Kasumi-1 (cell line): ENCODE results near the gene BCR.

Source experiments
- DNase-seq, 2 experiments: peaks; one replicate each; lab custom pipeline; 2025; lab: John Stamatoyannopoulos, UW

The BCR gene

DNA sequence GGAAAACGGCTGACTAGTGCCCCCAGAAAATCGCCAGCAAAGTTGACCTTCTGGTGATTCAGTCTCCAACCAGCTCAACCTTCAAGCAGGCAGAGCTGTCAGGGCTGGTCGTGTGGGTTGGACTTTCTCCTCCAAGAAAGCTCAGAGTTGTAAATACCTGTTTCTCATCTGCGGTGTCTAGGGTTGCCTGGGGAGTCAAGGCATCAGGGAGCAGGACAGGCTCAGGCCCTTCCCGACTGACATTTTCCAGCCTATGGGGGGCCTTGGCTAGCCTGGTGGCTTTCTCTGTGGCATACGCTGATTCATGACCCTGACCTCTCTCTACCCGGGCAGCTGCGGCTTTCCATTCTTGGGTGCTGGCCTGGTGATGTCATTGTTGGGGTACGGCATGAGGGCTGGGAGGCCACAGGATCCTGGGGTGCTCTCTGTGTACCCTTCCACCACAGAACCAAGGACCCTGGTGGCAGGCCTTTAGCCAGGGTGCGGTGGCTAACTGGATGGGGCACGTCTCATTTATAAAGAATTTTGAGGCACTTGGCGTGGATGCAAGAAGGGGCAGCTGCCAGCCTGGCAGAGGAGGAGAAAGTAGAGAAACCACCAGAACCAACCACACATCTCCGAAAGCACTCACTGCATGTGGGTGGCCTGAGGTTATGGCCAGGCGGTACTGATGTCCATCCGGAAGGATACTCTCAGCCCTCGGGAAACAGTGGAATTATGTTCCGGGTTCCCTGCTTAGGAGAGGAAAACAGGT is 64.9 kb downstream of the BCR start:
- DNase-seq: no peak

DNA sequence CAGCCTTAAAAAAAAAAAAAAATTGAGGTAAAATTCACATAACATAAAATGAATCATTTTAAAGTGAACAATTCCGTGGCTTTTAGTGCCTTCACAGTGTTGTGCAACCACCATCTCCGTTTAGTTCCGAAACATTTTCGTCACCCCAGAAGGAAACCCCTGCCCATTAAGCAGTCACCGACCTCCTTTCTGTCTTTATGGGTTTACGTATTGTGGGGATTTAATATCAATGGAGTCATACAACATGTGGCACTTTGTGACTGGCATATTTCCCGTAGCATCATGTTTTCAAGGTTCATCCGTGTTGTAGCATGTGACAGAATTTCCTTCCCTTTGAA is 65.5 kb downstream of the BCR start:
- DNase-seq: no peak

DNA sequence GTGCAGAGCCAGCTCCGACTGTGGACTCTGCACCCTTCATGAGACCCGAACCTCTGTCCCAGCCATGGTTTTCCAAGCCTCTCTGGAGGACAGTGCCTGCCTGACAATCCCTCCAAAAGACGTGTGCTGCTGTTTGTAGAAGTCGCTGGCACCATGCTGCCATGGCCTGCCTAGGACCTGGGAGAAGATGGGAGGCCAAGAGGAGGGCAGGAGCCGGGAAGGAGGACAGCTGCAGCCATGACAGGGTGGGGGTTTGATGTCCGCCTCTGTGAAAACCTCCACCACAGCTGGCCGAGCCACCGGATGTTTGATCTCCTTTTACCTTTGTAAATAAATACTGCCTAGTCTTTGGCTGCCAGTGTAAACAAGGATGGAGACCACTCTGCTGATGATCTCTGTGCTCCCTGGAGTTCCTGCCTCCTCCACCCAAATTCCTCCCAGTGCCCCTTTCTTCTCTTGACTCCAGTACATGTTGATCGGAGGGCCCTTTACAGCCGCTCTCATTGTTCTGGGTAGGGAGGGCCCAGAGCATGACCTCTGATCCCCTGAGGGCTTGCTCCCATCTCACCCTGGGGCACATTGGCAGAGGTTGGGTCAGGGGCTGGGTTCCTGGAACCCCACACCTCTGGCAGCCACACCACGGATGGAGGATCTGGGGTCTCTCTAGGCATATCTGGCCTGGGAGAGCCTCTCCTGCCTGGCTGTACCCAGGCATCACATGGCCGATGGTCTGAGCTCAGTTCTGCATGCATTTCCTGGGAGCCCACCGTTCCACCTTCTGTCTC is 66.9 kb downstream of the BCR start:
- no peak for DNase-seq

DNA sequence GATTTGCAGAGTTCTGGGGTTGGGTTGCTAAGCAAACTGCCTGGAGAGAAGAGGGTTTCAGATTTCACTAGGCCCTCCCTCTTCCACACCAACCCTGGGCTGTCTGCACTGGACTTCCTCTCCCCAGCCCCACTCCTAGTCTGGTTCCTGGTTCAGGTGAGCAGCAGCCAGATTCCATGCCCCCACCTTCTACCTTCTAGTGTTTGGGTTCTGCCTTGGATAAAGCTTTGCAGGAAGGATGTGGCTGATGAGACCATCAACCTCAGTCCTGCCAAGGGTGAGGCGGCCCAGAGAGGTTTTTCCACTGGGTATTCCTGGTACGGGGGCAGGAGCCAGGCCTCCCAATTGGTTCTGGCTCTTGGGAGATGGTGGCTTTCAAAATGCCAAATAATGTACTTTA is 68.3 kb downstream of the BCR start:
- DNase-seq: peak; percentile 38 to 47

DNA sequence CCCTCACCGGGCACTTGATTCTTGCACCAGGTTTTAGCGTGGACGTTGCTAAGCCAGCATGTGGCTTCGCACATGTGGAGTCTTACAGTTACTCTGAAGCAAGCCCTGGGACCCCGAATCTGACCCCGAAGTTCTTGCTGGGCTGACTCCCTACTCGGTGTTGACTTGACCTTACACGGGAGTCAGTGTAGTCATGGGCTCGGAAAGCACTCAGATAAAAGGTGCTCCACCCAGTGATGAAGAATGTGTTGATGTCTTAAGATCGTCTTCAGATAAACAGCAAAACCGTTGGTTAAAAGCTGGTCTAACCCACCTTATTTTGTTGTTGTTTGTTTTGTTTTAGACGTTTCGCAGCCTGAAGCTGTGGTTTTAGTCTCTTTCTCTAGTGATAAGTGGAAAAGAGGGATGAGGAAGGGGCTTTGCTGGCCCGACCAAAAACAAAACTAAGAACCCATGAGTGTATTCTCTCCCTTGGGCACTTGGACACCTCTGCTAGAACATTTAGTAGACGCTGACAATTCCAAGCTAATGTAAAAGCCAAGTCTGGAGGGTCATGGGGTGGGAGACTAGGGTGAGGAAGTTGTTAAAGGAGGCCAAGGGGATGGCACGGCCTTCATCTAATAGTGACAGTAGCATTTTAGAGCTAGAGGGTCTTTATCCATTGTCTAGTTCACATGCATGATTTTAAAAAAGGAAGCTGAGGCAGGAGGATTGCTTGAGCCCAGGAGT is 69.9 kb downstream of the BCR start:
- DNase-seq: no peak

DNA sequence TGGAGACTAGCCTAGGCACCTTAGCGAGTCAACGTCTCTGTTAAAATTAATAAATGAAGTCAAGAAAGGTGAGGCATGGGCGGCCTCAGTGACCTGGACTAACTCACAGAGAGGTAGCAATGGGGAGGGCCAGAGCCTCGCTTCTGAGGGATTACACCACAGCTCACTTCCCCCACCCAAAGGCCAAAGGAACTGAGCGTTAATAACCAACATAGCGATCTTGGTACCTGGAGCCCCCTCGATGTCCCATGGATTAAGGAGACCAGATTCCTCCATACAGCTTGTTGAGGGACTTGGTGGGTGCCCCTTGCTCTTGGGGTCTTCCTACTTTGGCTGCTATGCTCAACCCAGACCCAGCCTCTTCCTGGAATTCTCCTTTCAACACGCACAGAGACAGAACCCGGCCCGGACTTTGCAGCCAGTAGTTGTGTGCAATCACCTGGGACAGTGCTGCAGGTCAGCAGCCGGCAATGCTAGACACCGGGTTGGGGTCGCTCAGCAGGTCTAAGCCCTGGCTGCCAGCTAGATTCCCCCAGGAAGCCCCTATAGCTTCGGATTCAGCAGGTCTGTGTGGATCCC is 70.6 kb downstream of the BCR start:
- no peak for DNase-seq

DNA sequence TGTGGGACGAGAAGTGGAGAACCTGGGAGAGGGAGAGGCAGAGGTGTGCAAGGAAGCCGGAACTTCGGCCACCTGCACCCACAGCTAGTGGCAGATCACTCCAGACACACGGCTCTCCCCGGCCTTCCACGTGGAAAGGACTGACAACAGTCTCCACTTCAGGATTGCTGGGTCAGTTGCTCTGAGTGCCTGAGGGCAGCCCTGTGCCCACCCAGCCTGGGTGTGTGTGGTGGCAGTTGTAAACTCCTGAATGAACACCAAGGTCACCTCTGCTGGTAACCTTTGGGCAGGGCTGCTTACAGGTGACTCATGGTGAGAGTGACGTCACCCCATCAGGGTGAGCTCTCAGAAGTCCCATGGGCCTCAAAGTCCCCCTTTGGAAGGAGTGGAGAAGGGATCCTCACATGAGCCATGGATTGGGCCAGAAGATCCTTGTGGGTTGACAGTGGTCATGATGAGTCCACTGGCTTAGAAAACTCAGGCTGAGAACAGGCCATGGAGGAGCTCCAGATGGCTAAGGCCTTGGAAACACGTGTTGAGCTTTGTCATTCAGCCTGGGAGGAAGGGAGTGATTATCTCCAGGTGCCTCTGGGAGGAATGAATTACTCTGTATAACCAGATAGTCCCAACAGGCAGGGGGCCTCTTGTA is 71.3 kb downstream of the BCR start:
- no peak for DNase-seq

DNA sequence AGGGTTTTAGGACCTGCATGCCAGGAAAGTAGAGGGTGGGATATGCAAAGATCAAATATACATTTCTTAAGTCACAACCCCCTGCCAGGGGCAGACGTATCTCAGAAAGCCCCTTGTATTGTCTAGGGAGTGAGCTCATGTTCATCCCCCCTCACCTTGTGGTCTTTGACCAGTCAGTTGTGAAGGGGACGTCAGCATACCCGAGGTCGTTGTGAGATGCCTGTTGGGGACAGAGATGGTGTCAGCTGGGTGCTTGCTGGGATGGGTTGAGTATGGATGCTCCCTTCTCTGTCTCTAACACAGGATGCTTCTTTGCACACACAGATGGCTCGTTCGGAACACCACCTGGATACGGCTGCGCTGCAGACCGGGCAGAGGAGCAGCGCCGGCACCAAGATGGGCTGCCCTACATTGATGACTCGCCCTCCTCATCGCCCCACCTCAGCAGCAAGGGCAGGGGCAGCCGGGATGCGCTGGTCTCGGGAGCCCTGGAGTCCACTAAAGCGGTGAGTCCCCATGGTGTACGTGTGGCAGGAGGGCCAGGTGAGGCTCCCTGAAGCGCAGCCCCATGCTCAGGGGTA is 73.3 kb downstream of the BCR start:
- no peak for DNase-seq

DNA sequence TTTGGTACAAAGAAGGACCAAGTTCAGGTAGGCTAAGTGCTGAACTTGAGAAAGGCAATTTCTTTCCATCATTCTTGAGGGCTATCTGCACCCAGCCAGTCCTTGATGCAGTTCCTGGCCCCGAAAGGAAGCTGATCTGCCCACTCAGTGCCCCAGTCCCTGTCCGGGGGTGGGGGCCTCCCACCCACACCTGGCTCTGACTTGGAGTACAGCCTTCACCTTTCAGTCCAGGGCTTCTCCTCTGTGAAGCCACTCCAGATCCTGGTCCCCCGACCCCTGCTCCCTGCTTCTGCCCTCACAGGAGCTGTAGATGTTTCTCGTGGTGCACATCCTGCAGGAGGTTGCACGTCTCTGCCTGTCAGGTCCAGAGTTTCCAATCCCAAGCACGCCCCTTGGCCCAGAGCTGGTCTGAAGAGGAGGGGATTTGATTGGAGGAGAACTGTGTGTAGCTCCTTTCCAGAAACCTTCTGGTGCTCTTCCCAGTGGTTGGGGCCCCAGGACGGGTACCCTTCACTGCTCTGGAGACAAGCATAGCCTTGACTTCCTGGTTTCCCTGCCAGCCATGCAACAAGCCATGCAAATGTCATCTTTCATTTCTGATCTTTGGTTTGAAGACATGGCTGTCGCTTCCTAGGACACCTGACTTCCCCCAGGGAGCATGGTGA is 75.3 kb downstream of the BCR start:
- no peak for DNase-seq

DNA sequence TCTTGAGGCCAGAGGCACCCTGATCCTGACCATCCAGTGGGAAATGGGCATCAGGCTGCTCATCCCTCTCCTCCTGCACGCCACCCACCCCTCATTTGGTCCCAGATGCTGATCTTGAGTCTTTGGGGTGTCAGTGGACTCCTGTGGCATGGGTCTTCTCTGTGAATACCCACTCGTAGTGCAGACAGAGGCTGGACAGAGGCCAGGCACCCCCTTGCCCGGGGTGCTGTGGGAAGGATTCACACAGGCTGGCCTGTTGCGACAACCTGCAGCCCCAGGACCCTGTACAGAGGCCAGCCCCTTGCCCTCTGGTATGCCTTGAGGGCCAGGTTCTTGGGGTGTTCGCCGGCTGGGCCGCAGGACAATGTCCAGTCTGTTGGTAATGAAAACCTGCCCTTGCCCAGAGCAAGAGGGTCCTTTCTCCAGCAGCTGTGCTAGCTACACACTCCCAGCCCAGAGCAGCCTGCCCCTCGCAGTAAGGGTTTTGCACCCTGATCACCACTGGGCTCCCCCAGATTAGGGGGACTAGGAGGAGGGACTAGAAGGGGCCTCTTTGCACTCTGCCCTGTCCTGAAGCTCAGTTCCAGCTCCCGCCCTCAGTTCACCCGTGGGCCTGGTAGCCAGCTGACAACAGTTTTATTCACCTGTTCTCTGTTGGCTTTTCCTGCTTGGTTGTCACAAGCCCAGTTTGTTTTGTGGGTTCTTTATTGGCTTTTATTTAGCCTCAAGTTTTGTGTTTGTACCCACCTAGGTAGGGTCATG is 76.0 kb downstream of the BCR start:
- DNase-seq: no peak

DNA sequence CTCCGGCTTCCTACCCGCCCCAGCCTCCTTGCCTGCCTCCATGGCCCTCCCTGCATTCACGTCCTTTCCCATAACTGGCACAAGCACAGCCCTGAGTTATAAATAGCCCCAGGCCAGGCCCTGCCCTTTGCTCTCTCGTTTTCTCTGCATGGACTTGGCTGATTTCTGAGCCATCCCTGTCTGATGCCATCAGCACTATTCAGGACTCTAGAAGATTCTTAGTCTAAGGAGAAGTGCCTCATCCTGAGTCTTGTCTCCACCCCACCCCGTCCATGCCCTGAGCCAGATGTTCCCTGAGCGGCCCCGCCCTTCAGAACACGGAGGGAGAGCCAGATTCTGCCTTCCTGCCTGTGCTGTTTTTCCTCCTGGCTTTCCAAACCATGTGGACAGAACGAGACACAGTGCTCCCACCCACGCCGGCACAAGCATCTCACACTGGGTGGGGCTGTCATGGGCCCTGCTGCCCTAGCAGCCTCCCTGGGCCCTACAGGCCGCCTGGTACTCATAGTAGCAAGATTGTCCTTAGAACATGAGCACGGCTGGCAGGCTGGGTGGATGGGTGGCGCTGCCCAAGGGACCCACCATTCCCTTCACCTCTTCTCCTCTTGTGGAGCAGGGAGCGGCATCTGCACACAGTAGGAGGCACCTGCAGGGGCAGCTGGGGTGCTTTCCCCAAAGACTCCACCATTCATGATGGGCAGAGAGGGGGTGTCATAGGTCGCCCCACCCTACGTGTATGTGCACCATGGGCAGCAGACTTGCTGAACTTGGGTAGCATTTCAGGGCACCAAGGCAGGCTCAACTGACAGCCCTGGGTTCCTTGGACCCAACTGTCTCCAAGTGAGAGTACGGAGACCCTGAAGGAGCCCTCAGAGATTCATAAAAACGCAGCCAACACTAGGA is 76.9 kb downstream of the BCR start:
- no peak for DNase-seq

DNA sequence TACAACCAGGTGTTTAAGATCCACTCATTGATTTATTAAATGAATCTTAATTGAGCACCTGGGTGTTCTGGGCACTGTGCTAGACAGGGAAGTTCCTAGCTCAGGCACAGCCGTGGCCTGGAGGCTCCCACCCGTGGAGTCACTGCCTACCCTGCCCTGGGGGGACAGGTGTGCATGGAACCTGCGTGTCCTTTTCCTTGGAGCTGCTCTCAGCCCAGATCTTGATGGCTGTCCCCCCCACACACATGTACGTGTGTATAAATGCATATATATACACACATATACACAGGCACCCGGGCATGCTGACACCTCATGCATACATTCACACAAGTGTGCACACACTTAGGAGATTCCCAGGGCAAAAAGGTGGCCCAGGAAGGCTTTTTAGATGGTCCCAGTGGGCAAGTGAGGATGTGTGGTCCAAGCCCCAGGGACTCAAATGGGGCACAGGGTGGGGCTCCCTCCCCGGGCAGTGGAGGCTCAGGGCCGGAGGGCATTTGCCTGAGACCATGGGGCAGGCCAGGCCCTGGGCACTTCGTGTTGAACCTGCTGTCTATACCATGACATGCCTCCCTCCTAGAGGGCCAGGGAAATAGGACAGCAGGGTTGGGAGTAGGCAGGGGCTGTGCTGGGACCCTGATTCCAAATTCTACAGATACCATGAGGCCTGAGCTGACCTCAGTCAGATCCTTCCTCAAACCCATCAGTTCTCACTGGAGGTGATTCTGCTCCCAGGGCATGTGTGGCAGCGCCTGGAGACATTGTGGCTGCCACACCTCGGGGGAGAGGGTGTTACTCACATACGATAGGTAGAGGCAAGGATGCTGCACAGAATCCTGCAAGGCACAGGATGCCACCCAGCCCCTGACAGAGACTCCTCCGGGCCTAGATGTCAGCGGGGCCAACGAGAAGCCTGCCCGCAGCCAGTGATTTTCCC is 77.8 kb downstream of the BCR start:
- DNase-seq: no peak

DNA sequence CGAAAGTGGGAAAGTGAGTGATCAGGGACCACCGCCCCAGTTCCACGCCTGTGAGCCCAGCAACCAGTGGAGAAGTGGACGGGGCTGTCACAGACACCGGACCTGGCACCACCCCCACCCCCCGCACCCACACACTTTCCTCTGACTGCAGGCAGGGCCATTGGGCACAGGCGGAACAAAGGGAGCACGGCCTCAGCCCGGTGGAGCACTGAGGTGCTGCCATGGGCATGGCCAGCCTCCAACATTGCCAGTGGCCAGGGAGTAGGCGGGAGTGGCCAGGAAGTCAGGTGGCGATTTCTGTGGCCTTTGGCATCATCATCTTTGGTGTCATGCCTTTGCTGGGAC is 78.5 kb downstream of the BCR start:
- no peak for DNase-seq

DNA sequence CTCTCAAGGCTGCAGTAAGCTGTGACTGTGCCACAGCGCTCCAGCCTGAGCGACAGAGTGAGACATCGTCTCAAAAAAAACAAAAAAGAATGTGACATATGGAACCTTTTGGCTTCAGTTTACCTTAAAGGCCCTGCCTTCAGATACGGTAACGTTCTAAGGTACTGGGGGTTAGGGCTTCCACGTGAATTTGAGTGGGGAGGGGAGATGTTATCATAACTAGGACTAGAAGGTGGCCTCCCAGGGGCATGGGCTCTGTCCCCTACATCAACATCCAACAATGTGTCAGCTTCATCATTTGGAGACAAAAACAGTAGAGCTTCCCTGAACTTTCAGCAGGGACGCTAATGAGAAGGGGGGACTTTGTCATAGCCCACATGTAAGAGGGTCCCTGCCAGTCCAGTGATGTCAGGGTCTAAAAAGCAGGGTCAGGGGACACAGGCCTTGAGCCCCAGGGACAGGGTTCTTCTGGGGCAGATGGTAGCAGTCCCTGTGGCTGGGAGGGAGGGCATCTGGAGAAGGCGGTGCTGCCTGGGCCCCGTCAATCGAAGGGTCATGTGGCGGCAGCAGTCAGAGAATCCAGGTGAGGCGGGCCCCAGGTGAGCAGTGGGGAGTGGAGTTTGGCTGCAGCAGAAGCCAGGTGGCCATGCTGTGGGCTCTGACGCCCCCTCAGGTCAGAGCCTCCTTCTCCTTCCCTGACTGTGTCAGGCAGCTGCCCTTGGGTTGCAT is 79.8 kb downstream of the BCR start:
- no peak for DNase-seq

DNA sequence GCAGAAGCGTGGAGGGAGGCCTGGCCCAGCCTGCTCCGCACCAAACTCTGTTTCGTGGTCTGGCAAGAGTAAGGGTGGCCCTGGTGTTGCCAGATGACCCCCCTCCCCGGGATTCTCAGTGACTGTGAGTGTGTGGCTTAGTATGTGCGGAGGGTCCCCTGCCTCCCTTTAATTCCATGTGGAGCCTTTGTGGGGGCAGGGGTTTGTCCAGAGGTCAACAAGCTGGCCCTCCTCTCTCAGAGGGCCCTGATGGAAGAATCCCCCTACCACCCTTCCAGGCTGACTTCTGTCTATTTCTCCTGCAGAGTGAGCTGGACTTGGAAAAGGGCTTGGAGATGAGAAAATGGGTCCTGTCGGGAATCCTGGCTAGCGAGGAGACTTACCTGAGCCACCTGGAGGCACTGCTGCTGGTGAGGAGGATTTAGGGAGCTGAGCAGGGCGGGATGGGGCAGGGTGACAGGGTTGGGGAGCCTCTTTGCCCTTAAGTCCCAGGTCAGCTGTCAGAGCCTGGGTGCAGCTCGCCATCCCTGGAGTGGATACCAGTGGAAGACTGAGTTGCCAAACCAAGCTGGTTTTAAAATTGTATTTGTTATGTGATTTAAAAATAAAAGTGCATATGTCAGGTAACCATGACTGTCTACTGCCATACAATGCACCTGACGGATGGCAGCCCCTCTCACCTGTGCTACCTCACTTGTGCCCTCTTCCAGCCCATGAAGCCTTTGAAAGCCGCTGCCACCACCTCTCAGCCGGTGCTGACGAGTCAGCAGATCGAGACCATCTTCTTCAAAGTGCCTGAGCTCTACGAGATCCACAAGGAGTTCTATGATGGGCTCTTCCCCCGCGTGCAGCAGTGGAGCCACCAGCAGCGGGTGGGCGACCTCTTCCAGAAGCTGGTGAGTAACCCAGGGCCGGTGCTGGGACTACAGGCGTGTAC is 80.6 kb downstream of the BCR start:
- no peak for DNase-seq

DNA sequence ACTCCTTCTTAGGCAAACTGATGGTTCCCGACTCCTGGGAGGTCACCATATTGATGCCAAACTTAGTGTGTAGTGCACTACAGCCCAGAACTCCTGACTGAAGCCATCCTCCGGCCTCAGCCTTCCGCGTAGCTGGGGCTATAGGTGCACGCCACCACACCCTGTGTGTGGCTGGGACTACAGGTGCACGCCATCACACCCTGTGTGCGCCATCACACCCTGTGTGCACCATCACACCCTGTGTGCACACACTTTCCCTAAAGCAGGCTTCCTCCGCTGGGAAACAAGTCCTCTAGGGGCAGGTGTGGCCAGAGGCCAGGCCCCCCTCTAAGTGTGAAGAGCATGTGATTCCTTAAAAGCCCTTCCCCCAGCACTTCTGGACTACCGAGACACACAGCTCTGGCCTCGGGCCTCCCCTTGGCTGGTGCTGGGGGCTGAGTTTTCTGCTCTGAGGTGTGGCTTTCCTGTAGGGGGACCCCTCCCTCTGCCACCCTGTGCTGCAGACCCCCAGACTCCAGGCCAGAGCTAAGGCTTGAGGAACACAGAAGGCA is 81.7 kb downstream of the BCR start:
- DNase-seq: no peak
